CD4-positive, CD25-positive, alpha-beta regulatory T cell (primary cell): ENCODE data around the gene GMPS. TPM values are rescaled to one million over a fixed set of nuclear protein-coding genes. Genes with fewer than 3 reads are reported as not detected.
"Not testable (repeated sequence)": the region's sequence is repeated elsewhere in the genome, so short reads cannot be mapped to it uniquely, and the experiment has no call there.

ENCODE experiments used
- ATAC-seq, 2 donors: fragments of 150-1000 bp; cut with Tn5 transposase; one replicate each; pipeline ENCODE4 v1.10.0; 2021; ENCODE audit warnings: low read depth in 2 of 2, moderate number of reproducible peaks in 2 of 2, moderate library complexity in 1 of 2
- DNase-seq, 3 donors: peaks; one replicate each; pipeline versions ENCODE4 v3.0.0 to v3.0.0-alpha.2; 2012 to 2022; ENCODE audit warnings: mixed read lengths in 1 of 3
- H3K27ac ChIP-seq: one replicate; pipeline ENCODE4 v1.7.0; 2013; ENCODE audit warnings: mild to moderate bottlenecking, low read length; ENCODE audit not compliant: insufficient read depth, poor library complexity, severe bottlenecking
- H3K27me3 ChIP-seq: one replicate; pipeline ENCODE4 v1.7.0; 2013; ENCODE audit warnings: low read length; ENCODE audit not compliant: control insufficient read depth, insufficient read depth
- H3K36me3 ChIP-seq: one replicate; pipeline ENCODE4 v1.7.0; 2013; ENCODE audit warnings: mild to moderate bottlenecking, low read length, moderate library complexity; ENCODE audit not compliant: control insufficient read depth, insufficient read depth
- H3K4me1 ChIP-seq: 2 replicates; pipeline ENCODE4 v1.7.0; 2013; ENCODE audit warnings: mild to moderate bottlenecking, low read length; ENCODE audit not compliant: insufficient read depth, control insufficient read depth, poor library complexity, severe bottlenecking
- H3K4me3 ChIP-seq: one replicate; pipeline ENCODE4 v1.7.0; 2013; ENCODE audit warnings: low read depth, mild to moderate bottlenecking, low read length, moderate library complexity
- H3K9me3 ChIP-seq, 2 experiments: 1 replicate in 1 of 2; 2 replicates in 1 of 2; pipeline ENCODE4 v1.7.0; 2013; ENCODE audit warnings: low read length in 2 of 2, mild to moderate bottlenecking in 1 of 2, moderate library complexity in 1 of 2; ENCODE audit not compliant: control insufficient read depth in 2 of 2
- H3K27ac Mint-ChIP-seq, 3 donors: one replicate each; pipeline ENCODE4 v1.8.0; 2020 to 2022; ENCODE audit warnings: mild to moderate bottlenecking in 3 of 3, mixed read lengths in 3 of 3, moderate library complexity in 2 of 3
- H3K27me3 Mint-ChIP-seq: one replicate; pipeline ENCODE4 v1.8.0; 2022; ENCODE audit warnings: mild to moderate bottlenecking, mixed read lengths
- H3K36me3 Mint-ChIP-seq: one replicate; pipeline ENCODE4 v1.8.0; 2020; ENCODE audit warnings: mixed read lengths
- H3K4me1 Mint-ChIP-seq, 4 donors: one replicate each; pipeline ENCODE4 v1.8.0; 2020 to 2022; ENCODE audit warnings: mixed read lengths in 4 of 4, mild to moderate bottlenecking in 1 of 4
- H3K4me3 Mint-ChIP-seq, 4 donors: one replicate each; pipeline ENCODE4 v1.8.0; 2020 to 2022; ENCODE audit warnings: mild to moderate bottlenecking in 4 of 4, mixed read lengths in 4 of 4, moderate library complexity in 3 of 4
- H3K9me3 Mint-ChIP-seq, 7 donors: one replicate each; pipeline ENCODE4 v1.8.0; 2020 to 2022; ENCODE audit warnings: mixed read lengths in 7 of 7, mild to moderate bottlenecking in 3 of 7, moderate library complexity in 2 of 7
- polyA plus RNA-seq, 4 donors: library from polyadenylated mRNA; unstranded; fragments of 300-500 nt; fragmentation: Illumina TruSeq; gene quantifications; one replicate each; pipeline ENCODE4 v1.2.3, GENCODE V29; 2021
- total RNA-seq: library from RNA; stranded (reverse); gene quantifications from one replicate; pipeline ENCODE4 v1.2.3, GENCODE V29; 2022

GMPS gene
- total RNA-seq (40.9 TPM), polyA plus RNA-seq (10 to 100 TPM; 61.3 to 82.7 (median 66.2) TPM)

DNA sequence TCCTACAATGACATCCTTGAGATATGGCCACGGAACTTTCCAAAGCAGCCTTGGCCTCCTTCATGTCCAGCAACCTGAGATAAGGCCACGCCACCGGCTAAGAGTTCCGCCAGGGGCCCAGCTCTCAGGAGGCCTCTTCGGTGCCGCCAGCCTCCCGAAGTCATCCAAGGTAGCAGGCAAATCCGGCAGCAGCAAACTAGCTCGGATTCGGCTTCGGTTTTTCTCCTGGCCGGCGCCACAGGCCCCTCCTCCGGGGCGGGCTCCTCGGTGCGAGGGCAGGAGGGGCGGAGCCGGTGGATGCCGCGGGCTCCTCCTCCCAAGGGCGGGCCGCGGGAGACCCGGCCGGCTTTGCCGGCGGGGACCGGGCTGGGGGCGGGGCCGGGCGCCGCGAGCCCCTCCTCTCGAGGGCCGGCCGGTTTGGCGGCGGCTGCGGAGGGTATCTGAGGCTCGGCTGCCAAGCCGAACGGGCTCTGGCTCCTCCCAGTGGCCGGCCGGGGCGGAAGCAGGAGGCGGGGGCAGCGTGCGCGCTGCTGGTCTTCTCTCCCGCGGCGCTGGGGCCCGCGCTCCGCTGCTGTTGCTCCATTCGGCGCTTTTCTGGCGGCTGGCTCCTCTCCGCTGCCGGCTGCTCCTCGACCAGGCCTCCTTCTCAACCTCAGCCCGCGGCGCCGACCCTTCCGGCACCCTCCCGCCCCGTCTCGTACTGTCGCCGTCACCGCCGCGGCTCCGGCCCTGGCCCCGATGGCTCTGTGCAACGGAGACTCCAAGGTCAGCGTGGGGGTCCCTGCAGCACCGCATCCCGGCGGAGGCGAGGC is at the start of gene GMPS:
Gene GMPS (plus strand): TSS at position 518 of the 812 bp plus-strand sequence. CDS start 221 bp downstream, at position 739.
- Mint-ChIP-seq H3K4me1 (peaks cover 12 to 35% (median 28%) of the 10 kb centered on the region in 4 donors), H3K9me3 (no peaks in the 10 kb centered on the region), H3K27me3 (no peaks in the 10 kb centered on the region)

DNA sequence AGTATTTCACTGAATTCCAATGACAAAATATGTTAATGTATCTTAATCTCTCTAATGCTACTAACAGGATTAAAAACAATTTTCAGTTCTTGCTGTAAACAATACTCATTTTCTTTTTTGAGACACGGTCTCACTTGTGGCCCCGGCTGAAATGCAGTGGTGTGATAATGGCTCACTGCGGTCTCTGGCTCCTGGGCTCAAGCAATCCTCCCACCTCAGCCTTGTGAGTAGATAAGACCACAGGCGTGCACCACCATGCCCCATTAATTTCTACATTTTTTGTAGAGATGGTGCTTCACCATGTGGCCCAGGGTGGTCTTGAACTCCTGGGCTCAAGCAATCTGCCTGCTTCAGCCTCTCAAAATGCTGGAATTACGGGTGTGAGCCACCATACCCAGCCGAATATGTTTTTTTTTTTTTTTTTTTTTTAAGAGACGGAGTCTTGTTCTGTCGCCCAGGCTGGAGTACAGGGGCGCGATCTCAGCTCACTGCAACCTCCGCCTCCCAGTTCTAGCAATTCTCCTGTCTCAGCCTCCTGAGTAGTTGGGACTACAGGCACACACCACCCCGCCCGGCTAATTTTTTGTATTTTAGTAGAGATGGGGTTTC is 41.9 kb upstream of the GMPS start:
- H3K27ac ChIP-seq, H3K4me1 Mint-ChIP-seq, H3K4me1 ChIP-seq, H3K27ac Mint-ChIP-seq, DNase-seq, H3K9me3 ChIP-seq, H3K27me3 ChIP-seq, H3K4me3 Mint-ChIP-seq, ATAC-seq, H3K9me3 Mint-ChIP-seq, H3K4me3 ChIP-seq, H3K27me3 Mint-ChIP-seq: not testable (repeated sequence)
- H3K36me3 Mint-ChIP-seq: peaks cover 12% of the 10 kb centered on the region
- H3K36me3 ChIP-seq: peaks cover 19% of the 10 kb centered on the region

More for the DNA sequence above, at the start of gene GMPS:
- Histone ChIP-seq H3K27ac (peak within 1 kb of the TSS; percentile 87), H3K4me3 (peak within 1 kb of the TSS; percentile 86), H3K9me3 (no peaks in the 10 kb centered on the region), H3K27me3 (no peaks in the 10 kb centered on the region), H3K36me3 (no peaks in the 10 kb centered on the region), H3K4me1 (peaks cover 18% of the 10 kb centered on the region)
- peak within 1 kb of the TSS; percentile 96 to 97 (median 97) for H3K4me3 Mint-ChIP-seq
- H3K27ac Mint-ChIP-seq: peak within 1 kb of the TSS; percentile 92 to 98 (median 97)
- DNase-seq: peak; percentile 94 to 96 (median 95)
- ATAC-seq: peak; percentile 93
- H3K36me3 Mint-ChIP-seq: no peaks in the 10 kb centered on the region

DNA sequence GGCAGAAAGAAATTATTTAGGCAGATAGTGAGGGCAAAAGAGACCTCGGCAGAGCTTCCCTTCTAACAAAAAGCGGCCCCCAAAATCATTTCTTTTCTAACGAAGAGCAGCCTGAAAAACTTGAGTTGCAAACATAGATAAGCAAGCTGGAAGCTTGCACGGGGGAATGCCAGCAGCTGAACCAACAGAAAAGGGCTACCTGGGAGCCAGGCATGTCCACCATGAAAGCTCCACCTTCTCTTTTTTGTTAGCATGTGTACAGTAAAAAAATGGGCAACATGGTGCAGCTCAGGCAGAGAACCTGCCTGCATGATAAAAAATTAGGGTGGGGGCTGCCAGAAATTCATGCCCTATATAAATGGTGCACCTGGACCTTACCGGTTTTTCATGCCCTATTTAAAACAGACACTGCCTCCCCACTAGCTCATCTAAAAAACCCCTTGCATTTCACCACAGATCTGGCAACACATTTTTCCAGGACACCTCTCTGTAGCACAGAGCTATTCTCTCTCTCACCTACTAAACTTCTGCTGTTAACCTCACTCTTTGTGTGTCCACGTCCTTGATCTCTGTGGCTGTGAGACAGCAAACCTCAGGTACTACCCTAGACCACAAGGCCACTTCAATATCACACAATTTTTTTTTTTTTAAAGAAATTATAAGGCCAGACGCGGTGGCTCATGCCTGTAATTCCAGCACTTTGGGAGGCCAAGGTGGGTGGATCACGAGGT is 34.9 kb upstream of the GMPS start:
- DNase-seq: no peak
- peaks cover 11% of the 10 kb centered on the region for H3K36me3 ChIP-seq
- no peaks in the 10 kb centered on the region for H3K4me1 ChIP-seq
- H3K27me3 ChIP-seq: no peaks in the 10 kb centered on the region
- no peak overlapping the region for H3K4me3 ChIP-seq
- no peaks in the 10 kb centered on the region for H3K9me3 ChIP-seq
- Mint-ChIP-seq H3K4me1 (peaks cover 4 to 8% (median 6%) of the 10 kb centered on the region in 4 donors), H3K36me3 (peaks cover 14% of the 10 kb centered on the region), H3K27ac (no peak overlapping the region), H3K9me3 (no peaks in the 10 kb centered on the region), H3K4me3 (no peak overlapping the region), H3K27me3 (no peaks in the 10 kb centered on the region)
- H3K27ac ChIP-seq: no peak overlapping the region
- ATAC-seq: no peak

DNA sequence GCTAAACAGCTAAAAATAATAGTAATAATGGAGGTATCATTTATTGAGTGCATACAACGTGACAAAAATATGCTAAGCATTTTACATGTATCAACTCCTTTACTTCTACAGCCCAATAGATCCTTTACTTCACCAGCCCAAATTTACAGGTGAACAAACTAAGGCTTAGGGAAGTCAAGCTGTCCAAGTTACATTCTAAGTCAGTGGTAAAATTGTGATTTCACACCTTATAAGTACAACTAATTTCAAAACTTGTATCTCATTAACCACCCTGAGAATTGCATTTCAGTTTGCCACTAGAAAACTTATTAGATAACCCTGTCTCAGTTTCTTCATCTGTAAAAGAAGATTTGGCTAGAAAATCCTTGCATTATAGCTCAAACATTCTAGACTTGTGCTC is 26.9 kb upstream of the GMPS start:
- peaks cover 5% of the 10 kb centered on the region for H3K36me3 ChIP-seq
- Mint-ChIP-seq H3K4me1 (peaks cover 24 to 47% (median 37%) of the 10 kb centered on the region in 4 donors), H3K27ac (peak overlapping the region in 1 of 3 donors; percentile 32), H3K4me3 (peak overlapping the region; percentile 3 to 74 (median 19)), H3K9me3 (no peaks in the 10 kb centered on the region), H3K27me3 (no peaks in the 10 kb centered on the region), H3K36me3 (peaks cover 13% of the 10 kb centered on the region)
- no peak overlapping the region for H3K4me3 ChIP-seq
- no peak overlapping the region for H3K27ac ChIP-seq
- ATAC-seq: no peak
- H3K4me1 ChIP-seq: peaks cover 13% of the 10 kb centered on the region
- no peaks in the 10 kb centered on the region for H3K9me3 ChIP-seq
- no peaks in the 10 kb centered on the region for H3K27me3 ChIP-seq
- no peak for DNase-seq

DNA sequence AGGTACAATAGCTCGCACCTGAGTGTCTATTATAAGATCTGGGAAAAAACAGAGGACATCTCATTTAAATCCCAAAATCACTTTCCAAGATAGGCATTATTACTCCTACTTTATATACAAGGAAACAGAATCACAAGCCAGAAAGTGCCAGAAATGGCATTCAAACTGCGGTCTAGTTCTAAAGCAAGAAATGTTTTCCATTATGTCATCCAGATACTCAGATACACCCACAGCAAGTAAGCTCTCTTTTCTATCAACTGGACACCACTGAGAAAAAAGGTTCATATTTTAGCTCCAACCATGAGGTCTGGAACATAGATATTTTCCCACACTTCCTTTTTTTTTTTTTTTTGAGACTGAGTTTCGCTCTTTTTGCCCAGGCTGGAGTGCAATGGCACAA is 24.3 kb upstream of the GMPS start:
- peak overlapping the region in 1 of 3 donors; percentile 33 for H3K27ac Mint-ChIP-seq
- H3K27ac ChIP-seq: no peak overlapping the region
- ATAC-seq (no peak), DNase-seq (no peak)
- H3K4me3 Mint-ChIP-seq: peak overlapping the region in 3 of 4 donors; percentile 7 to 57 (median 38)
- no peaks in the 10 kb centered on the region for H3K9me3 Mint-ChIP-seq
- H3K27me3 Mint-ChIP-seq: no peaks in the 10 kb centered on the region
- H3K4me1 Mint-ChIP-seq: peaks cover 31 to 66% (median 44%) of the 10 kb centered on the region in 4 donors
- H3K36me3 Mint-ChIP-seq: peaks cover 18% of the 10 kb centered on the region
- H3K4me3 ChIP-seq: peak overlapping the region; percentile 56
- H3K27me3 ChIP-seq: no peaks in the 10 kb centered on the region
- peaks cover 35% of the 10 kb centered on the region for H3K4me1 ChIP-seq
- peaks cover 5% of the 10 kb centered on the region for H3K36me3 ChIP-seq
- no peaks in the 10 kb centered on the region for H3K9me3 ChIP-seq

DNA sequence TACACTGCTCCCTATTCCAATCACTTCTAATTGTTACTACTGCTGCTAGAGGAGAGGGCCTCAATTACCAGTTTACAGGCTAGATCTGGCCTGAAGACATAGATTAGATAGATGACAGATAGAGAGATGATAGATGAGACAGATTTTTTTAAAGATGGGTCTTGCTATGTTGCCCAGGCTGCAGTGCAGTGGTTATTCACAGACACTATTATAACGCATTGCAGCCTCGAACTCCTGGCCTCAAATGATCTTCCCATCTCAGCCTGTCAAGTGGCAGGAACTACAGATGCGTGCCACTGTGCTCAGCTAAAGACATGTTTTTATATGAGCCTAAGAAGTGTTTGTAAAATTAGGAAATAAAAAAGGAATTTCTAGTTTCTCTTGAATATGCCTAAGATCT is 22.5 kb upstream of the GMPS start:
- peak overlapping the region; percentile 52 for H3K4me3 ChIP-seq
- Mint-ChIP-seq H3K27ac (peak overlapping the region in 2 of 3 donors; percentile 7 to 79), H3K4me3 (peak overlapping the region in 3 of 4 donors; percentile 5 to 23 (median 19)), H3K36me3 (peaks cover 22% of the 10 kb centered on the region), H3K4me1 (peaks cover 40 to 80% (median 58%) of the 10 kb centered on the region in 4 donors), H3K9me3 (no peaks in the 10 kb centered on the region), H3K27me3 (no peaks in the 10 kb centered on the region)
- ATAC-seq (no peak), DNase-seq (no peak)
- no peaks in the 10 kb centered on the region for H3K9me3 ChIP-seq
- H3K4me1 ChIP-seq: peaks cover 54% of the 10 kb centered on the region
- H3K27ac ChIP-seq: no peak overlapping the region
- no peaks in the 10 kb centered on the region for H3K27me3 ChIP-seq
- H3K36me3 ChIP-seq: peaks cover 5% of the 10 kb centered on the region

DNA sequence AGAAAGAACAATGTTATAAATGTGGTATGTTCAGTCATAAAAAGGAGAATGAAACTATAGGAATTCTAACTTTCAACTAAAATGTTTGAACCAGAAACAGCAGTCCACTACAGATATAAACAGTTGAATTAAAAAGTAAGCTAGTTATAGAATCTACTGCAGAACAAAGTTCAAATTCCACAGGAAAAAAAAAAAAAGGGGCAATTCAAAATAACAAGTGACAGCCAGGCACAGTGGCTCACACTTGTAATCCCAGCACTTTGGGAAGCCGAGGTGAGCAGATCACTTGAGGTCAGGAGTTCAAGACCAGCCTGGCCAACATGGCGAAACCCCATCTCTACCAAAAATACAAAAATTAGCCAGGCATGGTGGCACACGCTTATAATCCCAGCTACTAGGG is 21.0 kb upstream of the GMPS start:
- peaks cover 65% of the 10 kb centered on the region for H3K4me1 ChIP-seq
- H3K4me3 ChIP-seq: peak overlapping the region; percentile 26
- not testable (repeated sequence) for H3K9me3 ChIP-seq, DNase-seq, H3K27me3 Mint-ChIP-seq, H3K36me3 ChIP-seq, ATAC-seq, H3K27ac ChIP-seq, H3K27ac Mint-ChIP-seq, H3K9me3 Mint-ChIP-seq, H3K27me3 ChIP-seq
- Mint-ChIP-seq H3K4me3 (peak overlapping the region; percentile 63 to 86 (median 74)), H3K36me3 (peaks cover 18% of the 10 kb centered on the region), H3K4me1 (peaks cover 32 to 75% (median 53%) of the 10 kb centered on the region in 4 donors)
